Tibial nerve (tissue), 4 donors: ENCODE measurements around the gene CLEC7A.

ENCODE experiments used
- EP300 ChIP-seq, 2 donors: sonication (generic); formaldehyde crosslinking; IDR thresholded peaks; one replicate each; pipeline ENCODE4 v1.6.1; 2017; ENCODE audit warnings: antibody characterized with exemption in 2 of 2, mild to moderate bottlenecking in 1 of 2
- TF ChIP-seq, protein P1 (sequence below), 5 experiments: fragments of 200-600 bp in 3 of 5; fragments of 450-650 bp in 2 of 5; sonication (generic) in 3 of 5; IDR thresholded peaks; one replicate each; pipeline ENCODE4 v1.5.1; 2016 to 2019; ENCODE audit warnings: antibody characterized with exemption in 5 of 5, mild to moderate bottlenecking in 3 of 5, moderate library complexity in 2 of 5

GRCh38 chr12:10119066-10119465 is 10.9 kb downstream of the CLEC7A start:
- TF ChIP-seq, protein P1, sequence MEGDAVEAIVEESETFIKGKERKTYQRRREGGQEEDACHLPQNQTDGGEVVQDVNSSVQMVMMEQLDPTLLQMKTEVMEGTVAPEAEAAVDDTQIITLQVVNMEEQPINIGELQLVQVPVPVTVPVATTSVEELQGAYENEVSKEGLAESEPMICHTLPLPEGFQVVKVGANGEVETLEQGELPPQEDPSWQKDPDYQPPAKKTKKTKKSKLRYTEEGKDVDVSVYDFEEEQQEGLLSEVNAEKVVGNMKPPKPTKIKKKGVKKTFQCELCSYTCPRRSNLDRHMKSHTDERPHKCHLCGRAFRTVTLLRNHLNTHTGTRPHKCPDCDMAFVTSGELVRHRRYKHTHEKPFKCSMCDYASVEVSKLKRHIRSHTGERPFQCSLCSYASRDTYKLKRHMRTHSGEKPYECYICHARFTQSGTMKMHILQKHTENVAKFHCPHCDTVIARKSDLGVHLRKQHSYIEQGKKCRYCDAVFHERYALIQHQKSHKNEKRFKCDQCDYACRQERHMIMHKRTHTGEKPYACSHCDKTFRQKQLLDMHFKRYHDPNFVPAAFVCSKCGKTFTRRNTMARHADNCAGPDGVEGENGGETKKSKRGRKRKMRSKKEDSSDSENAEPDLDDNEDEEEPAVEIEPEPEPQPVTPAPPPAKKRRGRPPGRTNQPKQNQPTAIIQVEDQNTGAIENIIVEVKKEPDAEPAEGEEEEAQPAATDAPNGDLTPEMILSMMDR (IDR thresholded peaks at IDR 0.05), result no peak
- TF ChIP-seq EP300 (IDR thresholded peaks at IDR 0.05), result no peak
